MM.1S (cell line): Measurements from ENCODE around the gene PRCP.

Experiments
- CTCF ChIP-seq: fragments of 300-600 bp; sonication (generic); IDR thresholded peaks from 2 replicates; pipeline ENCODE4 v1.5.1; 2016; ENCODE audit warnings: antibody characterized with exemption, low read length, mixed read lengths
- EZH2 ChIP-seq: fragments of 300-600 bp; sonication (generic); optimal IDR thresholded peaks from 2 replicates; pipeline ENCODE3; 2017; ENCODE audit warnings: low read depth, mild to moderate bottlenecking, antibody characterized with exemption, low read length, mixed read lengths

- TF ChIP-seq CTCF (no peak), EZH2 (no peak)
Observed at GRCh38 chr11:82863209-82863608, 37.0 kb downstream of the PRCP start.
